GM12891 (cell line): ENCODE results near the gene CAMK1D.

Experiments used
- PAX5 ChIP-seq: IDR thresholded peaks from 2 replicates; pipeline ENCODE4 v1.6.1; 2011; ENCODE audit warnings: low read length, moderate library complexity, mild to moderate bottlenecking; ENCODE audit not compliant: insufficient read depth, severe bottlenecking
- POLR2A ChIP-seq: IDR thresholded peaks from 2 replicates; pipeline ENCODE4 v1.6.1; 2011; ENCODE audit warnings: low read depth, low read length, control low read depth
- POLR2AphosphoS5 ChIP-seq: IDR thresholded peaks from 2 replicates; pipeline ENCODE4 v1.6.1; 2011; ENCODE audit warnings: low read depth, low read length, control low read depth
- SPI1 ChIP-seq: IDR thresholded peaks from 2 replicates; pipeline ENCODE4 v1.6.1; 2011; ENCODE audit warnings: low read depth, low read length, control low read depth

DNA sequence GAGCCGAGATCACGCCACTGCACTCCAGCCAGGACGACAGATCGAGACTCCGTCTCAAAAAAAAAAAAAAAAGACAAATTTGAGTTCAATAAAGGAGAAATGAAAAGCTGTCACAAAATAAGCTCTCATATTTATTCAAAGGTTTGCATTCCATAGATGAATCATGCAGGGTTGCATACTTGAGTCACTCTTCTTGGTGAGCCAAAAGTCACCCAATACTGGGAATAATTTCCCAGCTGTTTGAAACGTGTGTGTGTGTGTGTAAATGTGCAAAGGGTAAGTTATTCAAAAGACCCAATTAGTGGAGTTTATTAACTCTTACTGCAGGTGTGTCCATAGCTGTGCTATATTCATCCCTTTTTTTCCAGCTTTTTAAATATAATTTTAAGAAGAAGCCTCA lies 354.5 kb downstream of the CAMK1D start:
- TF ChIP-seq POLR2A (no peak), POLR2AphosphoS5 (no peak), PAX5 (no peak), SPI1 (no peak)
